ENCODE data around the gene KCNJ6. TPM values are rescaled to one million over a fixed set of nuclear protein-coding genes. Genes with fewer than 3 reads are reported as not detected.

KCNJ6 gene
- total and polyA plus RNA-seq, 2 of the 8 experiments (the other 6 are each of a cell fraction or from before 2014, with no cell fraction given), result 0.51 to 1.2 TPM

- TF ChIP-seq BCL11A (IDR thresholded peaks at IDR 0.05; ENCODE audit: low read depth in 2 of 2, low read length in 2 of 2), result no peak
- TF ChIP-seq USF2 (IDR thresholded peaks at IDR 0.05; ENCODE audit: low read length), result no peak
- TF ChIP-seq PHF8 (conservative IDR thresholded peaks at IDR 0.05; ENCODE audit: low read depth, low read length), result no peak
- no peak for TF ChIP-seq CEBPB (IDR thresholded peaks at IDR 0.05; ENCODE audit: low read depth, low read length)
Observed at GRCh38 chr21:37580666-37581065, 335.6 kb downstream of the KCNJ6 start (continued).
